Stimulated activated naive B cell treated with anti-CD40 and anti-IgM and Interleukin-4, amounts not matched to agents 10 μg/mL and 1 μg/mL and 100 μg/mL, for 72 hours (primary cell): ENCODE data around the gene GRK5.

ENCODE experiments used
- ATAC-seq, 2 donors: fragments of 150-1000 bp; cut with Tn5 transposase; replicated peaks; 2 replicates each; pipeline ENCODE4 v1.10.0; 2021; ENCODE audit warnings: moderate library complexity in 1 of 2
- DNase-seq: peaks from one replicate; pipeline ENCODE4 v3.0.0; 2021
- H3K27ac Mint-ChIP-seq: one replicate; pipeline ENCODE4 v1.8.0; 2022; ENCODE audit warnings: mild to moderate bottlenecking, mixed read lengths
- H3K27me3 Mint-ChIP-seq, 2 donors: one replicate each; pipeline ENCODE4 v1.8.0; 2022; ENCODE audit warnings: mixed read lengths in 2 of 2
- H3K36me3 Mint-ChIP-seq, 2 donors: one replicate each; pipeline ENCODE4 v1.8.0; 2022; ENCODE audit warnings: mixed read lengths in 2 of 2, mild to moderate bottlenecking in 1 of 2
- H3K4me1 Mint-ChIP-seq, 2 donors: one replicate each; pipeline ENCODE4 v1.8.0; 2022; ENCODE audit warnings: mixed read lengths in 2 of 2, mild to moderate bottlenecking in 1 of 2
- H3K4me3 Mint-ChIP-seq, 2 donors: one replicate each; pipeline ENCODE4 v1.8.0; 2022; ENCODE audit warnings: mild to moderate bottlenecking in 2 of 2, mixed read lengths in 2 of 2, moderate library complexity in 1 of 2
- H3K9me3 Mint-ChIP-seq, 2 donors: one replicate each; pipeline ENCODE4 v1.8.0; 2022; ENCODE audit warnings: mixed read lengths in 2 of 2, mild to moderate bottlenecking in 1 of 2

GRK5 gene

GRCh38 chr10:119358152-119358512, 150.8 kb downstream of the GRK5 start:
- peaks cover 10 to 14% of the 10 kb centered on the region in 2 donors for H3K9me3 Mint-ChIP-seq
- no peak overlapping the region for H3K27ac Mint-ChIP-seq
- no peak overlapping the region for H3K4me3 Mint-ChIP-seq
- no peak for ATAC-seq
- H3K27me3 Mint-ChIP-seq = no peaks in the 10 kb centered on the region
- peaks cover 27 to 52% of the 10 kb centered on the region in 2 donors for H3K4me1 Mint-ChIP-seq
- H3K36me3 Mint-ChIP-seq = peaks cover 28 to 43% of the 10 kb centered on the region in 2 donors
- no peak for DNase-seq

- no peak for ATAC-seq
- no peak overlapping the region for H3K4me3 Mint-ChIP-seq
- peak overlapping the region; percentile 72 for H3K27ac Mint-ChIP-seq
- peaks cover 10 to 14% of the 10 kb centered on the region in 2 donors for H3K9me3 Mint-ChIP-seq
- no peaks in the 10 kb centered on the region for H3K27me3 Mint-ChIP-seq
- peaks cover 26 to 48% of the 10 kb centered on the region in 2 donors for H3K4me1 Mint-ChIP-seq
- peaks cover 26 to 44% of the 10 kb centered on the region in 2 donors for H3K36me3 Mint-ChIP-seq
- DNase-seq = no peak
Observed at GRCh38 chr10:119358567-119358966, 151.2 kb downstream of the GRK5 start.

GRCh38 chr10:119359025-119359424, 151.7 kb downstream of the GRK5 start:
- Mint-ChIP-seq H3K9me3 (peaks cover 10 to 14% of the 10 kb centered on the region in 2 donors), H3K27ac (no peak overlapping the region), H3K4me3 (no peak overlapping the region), H3K36me3 (peaks cover 26 to 47% of the 10 kb centered on the region in 2 donors), H3K27me3 (no peaks in the 10 kb centered on the region), H3K4me1 (peaks cover 26 to 48% of the 10 kb centered on the region in 2 donors)
- no peak for ATAC-seq
- DNase-seq = no peak

DNA sequence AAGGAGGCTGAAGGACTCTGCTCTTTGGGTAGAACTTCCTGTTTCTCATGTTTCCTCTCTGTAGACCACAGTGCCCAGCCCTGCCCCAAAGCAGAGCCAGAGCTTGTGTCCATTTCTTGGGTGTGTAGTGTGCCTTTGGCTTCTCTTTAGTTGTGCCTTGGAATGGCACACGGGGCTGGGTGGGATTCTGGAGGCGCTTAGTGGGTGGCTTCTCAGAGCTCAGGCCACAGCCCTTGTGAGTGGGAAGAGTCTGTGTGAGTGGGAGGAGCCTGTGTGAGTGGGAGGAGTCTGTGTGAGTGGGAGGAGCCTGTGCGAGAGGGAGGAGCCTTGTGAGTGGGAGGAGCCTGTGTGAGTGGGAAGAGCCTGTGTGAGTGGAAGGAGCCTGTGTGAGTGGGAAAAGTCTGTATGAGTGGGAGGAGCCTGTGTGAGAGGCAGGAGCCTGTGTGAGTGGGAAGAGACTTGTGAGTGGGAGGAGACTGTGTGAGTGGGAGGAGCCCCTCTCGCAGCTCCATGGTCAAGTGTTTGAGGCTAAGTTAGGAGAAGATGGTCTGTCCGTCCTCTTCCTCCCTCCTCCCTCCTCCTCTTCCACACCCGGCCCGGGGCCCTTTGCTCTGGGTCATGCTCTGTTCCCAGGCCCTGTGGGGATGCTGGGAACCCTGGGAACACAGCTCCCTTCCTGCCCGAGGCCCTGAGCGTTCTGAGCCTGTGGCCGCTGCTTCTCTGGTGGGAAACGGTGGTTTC, 153.0 kb downstream of the GRK5 start:
- DNase-seq = no peak
- peaks cover 28 to 47% of the 10 kb centered on the region in 2 donors for H3K36me3 Mint-ChIP-seq
- H3K27me3 Mint-ChIP-seq = no peaks in the 10 kb centered on the region
- peaks cover 10 to 14% of the 10 kb centered on the region in 2 donors for H3K9me3 Mint-ChIP-seq
- peak overlapping the region; percentile 73 for H3K27ac Mint-ChIP-seq
- ATAC-seq = peak; percentile 48 to 58
- peaks cover 26 to 48% of the 10 kb centered on the region in 2 donors for H3K4me1 Mint-ChIP-seq
- H3K4me3 Mint-ChIP-seq = no peak overlapping the region

DNA sequence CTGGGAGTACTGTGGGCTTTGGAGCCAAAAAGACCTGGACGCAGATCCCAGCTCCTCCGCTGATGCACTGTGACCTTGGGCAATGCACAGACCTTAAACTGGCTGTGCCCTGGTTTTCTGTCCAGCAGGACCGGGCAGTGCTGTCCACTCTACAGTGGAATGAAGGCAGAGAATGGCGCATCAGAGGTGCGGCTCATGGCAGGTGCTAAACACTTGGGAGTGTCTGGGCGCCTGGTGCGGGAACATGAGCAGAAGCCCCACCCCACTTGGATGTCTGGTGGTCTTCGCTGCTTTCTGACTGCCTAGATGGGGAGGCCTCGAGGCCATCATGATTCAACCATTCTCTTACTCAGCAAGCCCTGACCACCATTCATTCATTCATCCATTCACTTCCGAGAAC, 153.7 kb downstream of the GRK5 start:
- no peak for ATAC-seq
- Mint-ChIP-seq H3K27ac (no peak overlapping the region), H3K9me3 (peaks cover 8 to 11% of the 10 kb centered on the region in 2 donors), H3K4me1 (peaks cover 26 to 48% of the 10 kb centered on the region in 2 donors), H3K4me3 (no peak overlapping the region), H3K27me3 (no peaks in the 10 kb centered on the region), H3K36me3 (peaks cover 24 to 44% of the 10 kb centered on the region in 2 donors)
- no peak for DNase-seq

- Mint-ChIP-seq H3K27ac (no peak overlapping the region), H3K36me3 (peaks cover 17 to 34% of the 10 kb centered on the region in 2 donors), H3K27me3 (no peaks in the 10 kb centered on the region), H3K4me3 (no peak overlapping the region), H3K9me3 (peaks cover 4 to 5% of the 10 kb centered on the region in 2 donors), H3K4me1 (peaks cover 27 to 42% of the 10 kb centered on the region in 2 donors)
- no peak for ATAC-seq
- DNase-seq = no peak
Observed at GRCh38 chr10:119362122-119362521, 154.8 kb downstream of the GRK5 start.

- no peak for ATAC-seq
- no peak overlapping the region for H3K27ac Mint-ChIP-seq
- peaks cover 27 to 42% of the 10 kb centered on the region in 2 donors for H3K4me1 Mint-ChIP-seq
Observed at GRCh38 chr10:119364645-119365600, 157.6 kb downstream of the GRK5 start.

GRCh38 chr10:119365773-119366599, 158.6 kb downstream of the GRK5 start:
- ATAC-seq = no peak
- no peak overlapping the region for H3K27ac Mint-ChIP-seq
- H3K4me1 Mint-ChIP-seq = peaks cover 28 to 42% of the 10 kb centered on the region in 2 donors
- no peak overlapping the region for H3K4me3 Mint-ChIP-seq
- peaks cover 4 to 12% of the 10 kb centered on the region in 2 donors for H3K36me3 Mint-ChIP-seq
- no peaks in the 10 kb centered on the region for H3K27me3 Mint-ChIP-seq
- H3K9me3 Mint-ChIP-seq = no peaks in the 10 kb centered on the region
- no peak for DNase-seq

More at GRCh38 chr10:119364645-119365600, 157.6 kb downstream of the GRK5 start:
- no peak for DNase-seq
- Mint-ChIP-seq H3K4me3 (no peak overlapping the region), H3K36me3 (peaks cover 8 to 18% of the 10 kb centered on the region in 2 donors), H3K9me3 (peaks cover 4 to 5% of the 10 kb centered on the region in 2 donors), H3K27me3 (no peaks in the 10 kb centered on the region)

DNA sequence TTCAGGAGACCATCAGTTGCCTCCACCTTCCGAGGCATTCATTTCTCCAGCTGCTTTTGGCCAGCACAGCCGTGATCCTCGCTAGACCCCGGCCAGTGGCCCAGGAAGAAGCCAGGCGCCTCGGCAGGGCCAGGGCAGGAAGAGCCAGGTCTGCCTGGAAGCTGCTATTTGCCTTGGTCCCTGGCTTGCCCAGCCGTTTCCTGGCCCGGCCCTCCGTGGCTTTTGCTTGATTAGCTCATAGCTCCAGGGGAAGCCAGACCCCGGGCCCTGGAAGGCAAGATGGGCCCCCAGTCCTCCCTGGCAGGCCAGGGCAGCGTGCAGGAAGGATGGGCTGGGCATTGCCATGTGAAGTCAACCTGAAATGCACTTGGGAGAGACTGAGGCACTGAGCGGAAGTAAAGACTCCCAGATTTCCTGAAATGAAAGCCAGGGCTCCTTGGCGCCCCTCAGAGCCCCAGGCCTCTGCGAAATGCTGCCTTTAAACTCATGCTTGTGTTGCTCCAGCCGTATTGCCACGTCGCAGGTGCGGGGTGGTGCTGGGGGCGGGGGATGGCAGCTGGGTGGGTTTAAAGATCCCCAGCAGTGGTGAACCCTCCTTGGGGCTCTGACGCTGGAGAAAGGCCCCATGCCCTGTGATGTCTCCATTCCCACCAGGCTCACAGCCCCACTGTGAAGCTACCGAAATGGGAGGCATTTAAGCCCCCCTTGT, 160.6 kb downstream of the GRK5 start:
- Mint-ChIP-seq H3K4me3 (no peak overlapping the region), H3K36me3 (peaks cover 15 to 20% of the 10 kb centered on the region in 2 donors), H3K4me1 (peaks cover 37 to 53% of the 10 kb centered on the region in 2 donors), H3K27ac (no peak overlapping the region), H3K27me3 (no peaks in the 10 kb centered on the region), H3K9me3 (peaks cover 0 to 8% of the 10 kb centered on the region in 2 donors)
- DNase-seq (no peak), ATAC-seq (no peak)

DNA sequence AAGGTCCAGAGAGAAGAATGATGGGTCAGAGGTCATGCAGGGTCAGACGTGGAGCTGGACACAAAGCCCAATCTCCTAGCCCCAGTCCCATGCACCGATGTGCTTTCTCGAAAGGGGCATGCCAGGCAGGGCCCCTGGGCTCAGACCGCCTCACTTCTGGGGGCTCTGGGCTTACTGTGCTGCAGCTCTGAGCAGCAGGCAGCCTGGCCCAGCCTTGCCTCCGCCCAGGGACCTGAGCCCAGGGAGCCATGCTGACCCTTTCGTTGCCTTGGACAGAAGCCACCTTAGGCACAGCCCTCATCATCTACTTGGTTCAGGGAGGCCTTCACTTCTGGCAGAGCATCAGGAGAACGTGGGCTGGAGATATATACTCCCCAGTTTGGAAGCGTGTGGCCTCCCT, 161.2 kb downstream of the GRK5 start:
- peak overlapping the region; percentile 71 to 82 for H3K4me3 Mint-ChIP-seq
- H3K36me3 Mint-ChIP-seq = peaks cover 17 to 24% of the 10 kb centered on the region in 2 donors
- peaks cover 4 to 11% of the 10 kb centered on the region in 2 donors for H3K9me3 Mint-ChIP-seq
- no peak overlapping the region for H3K27ac Mint-ChIP-seq
- ATAC-seq (no peak), DNase-seq (no peak)
- no peaks in the 10 kb centered on the region for H3K27me3 Mint-ChIP-seq
- peaks cover 42 to 59% of the 10 kb centered on the region in 2 donors for H3K4me1 Mint-ChIP-seq

DNA sequence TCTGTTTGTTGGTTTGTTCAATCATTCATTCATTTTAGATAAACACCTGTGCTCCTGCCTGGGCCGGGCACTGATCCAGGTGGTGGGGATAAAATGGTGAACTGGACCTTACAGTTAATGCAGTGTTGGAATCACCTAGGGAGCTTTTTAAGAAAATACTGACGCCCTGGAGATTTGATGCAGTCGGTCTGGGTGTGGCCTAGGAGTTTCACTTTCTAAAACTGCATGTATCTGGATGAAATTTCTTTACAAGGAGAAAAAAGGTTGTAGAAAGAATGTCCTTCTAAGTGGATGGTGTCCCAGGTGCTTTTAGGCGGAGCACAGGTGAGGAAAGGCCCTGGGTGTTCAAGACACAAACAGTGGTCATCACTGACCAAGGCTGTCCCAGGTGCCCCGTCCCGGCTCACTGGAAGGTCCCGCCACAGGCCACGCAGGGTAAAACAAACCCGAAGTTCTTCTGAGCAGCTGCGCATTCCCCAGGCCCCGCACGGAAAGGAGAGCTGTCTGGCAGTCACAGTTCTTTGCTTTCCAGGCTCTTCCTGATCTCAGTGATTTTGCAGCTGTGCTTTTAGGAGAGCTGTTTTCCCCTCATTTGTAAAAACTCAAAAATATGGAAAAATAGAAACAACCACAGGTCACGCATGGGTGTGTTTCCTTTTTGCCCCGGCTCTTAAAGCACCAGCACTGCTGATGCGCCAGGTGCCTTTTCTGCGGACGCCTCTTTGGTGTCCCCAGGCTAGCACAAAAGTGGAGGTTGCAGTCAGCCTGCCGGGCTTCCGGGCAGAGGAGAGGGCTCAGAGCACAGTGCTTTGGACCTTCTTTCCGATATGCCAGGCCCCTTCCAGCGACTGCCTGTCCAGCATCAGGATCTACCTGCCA, 161.9 kb downstream of the GRK5 start:
- Mint-ChIP-seq H3K27ac (peak overlapping the region; percentile 89), H3K36me3 (peaks cover 18 to 27% of the 10 kb centered on the region in 2 donors), H3K4me1 (peaks cover 48 to 65% of the 10 kb centered on the region in 2 donors), H3K9me3 (peaks cover 5 to 14% of the 10 kb centered on the region in 2 donors), H3K4me3 (peak overlapping the region; percentile 71 to 82), H3K27me3 (no peaks in the 10 kb centered on the region)
- DNase-seq = peak; percentile 46
- peak; percentile 77 to 80 for ATAC-seq

GRCh38 chr10:119370111-119370741, 162.9 kb downstream of the GRK5 start:
- peak; percentile 32 to 47 for ATAC-seq
- peaks cover 5 to 14% of the 10 kb centered on the region in 2 donors for H3K9me3 Mint-ChIP-seq
- H3K4me3 Mint-ChIP-seq = peak overlapping the region; percentile 71 to 82
- peaks cover 18 to 33% of the 10 kb centered on the region in 2 donors for H3K36me3 Mint-ChIP-seq
- DNase-seq = no peak
- peaks cover 57 to 75% of the 10 kb centered on the region in 2 donors for H3K4me1 Mint-ChIP-seq
- peak overlapping the region; percentile 89 for H3K27ac Mint-ChIP-seq
- no peaks in the 10 kb centered on the region for H3K27me3 Mint-ChIP-seq
